Loucy (cell line): ENCODE data around the gene ZNF423.

Source experiments
- H2AFZ ChIP-seq: fragments of 200-600 bp; sonication (generic); 2 replicates; pipeline ENCODE4 v1.6.0; 2016; ENCODE audit warnings: antibody characterized with exemption, mild to moderate bottlenecking, low read length, moderate library complexity
- H3F3A ChIP-seq: fragments of 200-600 bp; 2 replicates; pipeline ENCODE4 v1.6.0; 2016; ENCODE audit warnings: antibody characterized with exemption, low read depth, mild to moderate bottlenecking
- H3K27me3 ChIP-seq: fragments of 200-600 bp; sonication (generic); 2 replicates; pipeline ENCODE4 v1.6.1; 2014; ENCODE audit warnings: low read length, mild to moderate bottlenecking; ENCODE audit not compliant: insufficient read depth, poor library complexity, severe bottlenecking
- H3K36me3 ChIP-seq: fragments of 200-600 bp; sonication (generic); 2 replicates; pipeline ENCODE4 v1.6.1; 2016; ENCODE audit warnings: low read length; ENCODE audit not compliant: insufficient read depth
- H3K4me1 ChIP-seq: fragments of 200-600 bp; sonication (generic); 2 replicates; pipeline ENCODE4 v1.5.1; 2014; ENCODE audit warnings: low read length, mild to moderate bottlenecking; ENCODE audit not compliant: insufficient read depth, poor library complexity, severe bottlenecking
- H3K4me2 ChIP-seq: fragments of 200-600 bp; sonication (generic); 2 replicates; pipeline ENCODE4 v1.6.0; 2014; ENCODE audit warnings: antibody characterized with exemption, low read length, low read depth, mild to moderate bottlenecking; ENCODE audit not compliant: poor library complexity, severe bottlenecking
- H3K4me3 ChIP-seq: fragments of 200-600 bp; sonication (generic); 2 replicates; pipeline ENCODE4 v1.5.1; 2014; ENCODE audit warnings: low read length, mild to moderate bottlenecking, mixed read lengths; ENCODE audit not compliant: poor library complexity, severe bottlenecking
- H3K79me2 ChIP-seq: fragments of 200-600 bp; sonication (generic); 2 replicates; pipeline ENCODE4 v1.6.1; 2014; ENCODE audit warnings: low read length; ENCODE audit not compliant: insufficient read depth
- H3K9ac ChIP-seq: fragments of 200-600 bp; sonication (generic); 2 replicates; pipeline ENCODE4 v1.6.0; 2014; ENCODE audit warnings: mild to moderate bottlenecking, low read depth, low read length, moderate library complexity; ENCODE audit not compliant: poor library complexity, severe bottlenecking
- H3K9me2 ChIP-seq: fragments of 200-600 bp; sonication (generic); replicated peaks from 2 replicates; pipeline ENCODE4 v1.6.1; 2016; ENCODE audit warnings: low read depth, low read length, mixed read lengths
- H3K9me3 ChIP-seq: fragments of 200-600 bp; sonication (generic); 2 replicates; pipeline ENCODE4 v1.6.1; 2014; ENCODE audit warnings: mild to moderate bottlenecking, antibody characterized with exemption, low read length, low read depth; ENCODE audit not compliant: insufficient read depth
- H4K20me1 ChIP-seq: fragments of 200-600 bp; sonication (generic); 2 replicates; pipeline ENCODE4 v1.6.0; 2014; ENCODE audit warnings: antibody characterized with exemption, low read length, mild to moderate bottlenecking; ENCODE audit not compliant: insufficient read depth, poor library complexity, severe bottlenecking
- EZH2phosphoT487 ChIP-seq: fragments of 200-600 bp; IDR thresholded peaks from 2 replicates; pipeline ENCODE4 v1.6.1; 2018; ENCODE audit warnings: antibody characterized with exemption, mild to moderate bottlenecking, moderate library complexity, borderline replicate concordance
- TF ChIP-seq, protein P1 (sequence below): fragments of 200-600 bp; sonication (generic); conservative IDR thresholded peaks from 2 replicates; pipeline ENCODE4 v1.5.1; 2014; ENCODE audit warnings: mild to moderate bottlenecking, antibody characterized with exemption, low read length

Gene ZNF423

DNA sequence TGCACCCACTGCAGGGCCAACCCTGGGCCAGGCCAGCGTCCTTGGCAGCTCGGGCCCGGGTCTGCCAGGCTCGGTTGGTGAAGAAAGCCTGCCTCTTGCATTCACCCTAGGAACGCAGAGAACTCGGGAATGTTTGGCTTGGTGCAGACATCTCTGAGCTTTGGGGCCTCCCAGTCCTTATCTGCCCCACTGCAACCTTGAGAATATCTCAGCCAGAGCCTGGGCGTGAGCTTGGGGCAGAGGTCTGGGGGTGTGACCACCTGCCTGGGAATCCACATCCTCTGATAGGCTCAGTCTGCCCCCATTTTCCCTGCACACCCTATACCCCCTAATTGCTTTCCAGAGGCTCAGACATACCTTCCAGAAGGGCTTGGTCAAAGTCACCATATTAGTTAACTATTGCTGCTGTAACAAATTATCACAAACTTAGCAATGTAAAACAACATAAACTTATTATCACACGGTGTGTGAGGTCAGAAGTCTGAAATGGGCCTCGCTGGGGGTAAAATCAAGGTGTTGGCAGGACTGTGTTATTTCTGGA, 30.7 kb upstream of the ZNF423 start:
- Histone ChIP-seq H2AFZ (no peak overlapping the region), H3K36me3 (no peaks in the 10 kb centered on the region), H3F3A (no peaks in the 10 kb centered on the region), H3K9me2 (no peaks in the 10 kb centered on the region), H4K20me1 (no peaks in the 10 kb centered on the region), H3K79me2 (no peaks in the 10 kb centered on the region), H3K9me3 (no peaks in the 10 kb centered on the region), H3K9ac (no peak overlapping the region), H3K4me2 (no peak overlapping the region), H3K27me3 (no peaks in the 10 kb centered on the region), H3K4me3 (no peak overlapping the region), H3K4me1 (no peaks in the 10 kb centered on the region)
- TF ChIP-seq, protein P1, sequence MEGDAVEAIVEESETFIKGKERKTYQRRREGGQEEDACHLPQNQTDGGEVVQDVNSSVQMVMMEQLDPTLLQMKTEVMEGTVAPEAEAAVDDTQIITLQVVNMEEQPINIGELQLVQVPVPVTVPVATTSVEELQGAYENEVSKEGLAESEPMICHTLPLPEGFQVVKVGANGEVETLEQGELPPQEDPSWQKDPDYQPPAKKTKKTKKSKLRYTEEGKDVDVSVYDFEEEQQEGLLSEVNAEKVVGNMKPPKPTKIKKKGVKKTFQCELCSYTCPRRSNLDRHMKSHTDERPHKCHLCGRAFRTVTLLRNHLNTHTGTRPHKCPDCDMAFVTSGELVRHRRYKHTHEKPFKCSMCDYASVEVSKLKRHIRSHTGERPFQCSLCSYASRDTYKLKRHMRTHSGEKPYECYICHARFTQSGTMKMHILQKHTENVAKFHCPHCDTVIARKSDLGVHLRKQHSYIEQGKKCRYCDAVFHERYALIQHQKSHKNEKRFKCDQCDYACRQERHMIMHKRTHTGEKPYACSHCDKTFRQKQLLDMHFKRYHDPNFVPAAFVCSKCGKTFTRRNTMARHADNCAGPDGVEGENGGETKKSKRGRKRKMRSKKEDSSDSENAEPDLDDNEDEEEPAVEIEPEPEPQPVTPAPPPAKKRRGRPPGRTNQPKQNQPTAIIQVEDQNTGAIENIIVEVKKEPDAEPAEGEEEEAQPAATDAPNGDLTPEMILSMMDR, result no peak
- TF ChIP-seq EZH2phosphoT487, result no peak

DNA sequence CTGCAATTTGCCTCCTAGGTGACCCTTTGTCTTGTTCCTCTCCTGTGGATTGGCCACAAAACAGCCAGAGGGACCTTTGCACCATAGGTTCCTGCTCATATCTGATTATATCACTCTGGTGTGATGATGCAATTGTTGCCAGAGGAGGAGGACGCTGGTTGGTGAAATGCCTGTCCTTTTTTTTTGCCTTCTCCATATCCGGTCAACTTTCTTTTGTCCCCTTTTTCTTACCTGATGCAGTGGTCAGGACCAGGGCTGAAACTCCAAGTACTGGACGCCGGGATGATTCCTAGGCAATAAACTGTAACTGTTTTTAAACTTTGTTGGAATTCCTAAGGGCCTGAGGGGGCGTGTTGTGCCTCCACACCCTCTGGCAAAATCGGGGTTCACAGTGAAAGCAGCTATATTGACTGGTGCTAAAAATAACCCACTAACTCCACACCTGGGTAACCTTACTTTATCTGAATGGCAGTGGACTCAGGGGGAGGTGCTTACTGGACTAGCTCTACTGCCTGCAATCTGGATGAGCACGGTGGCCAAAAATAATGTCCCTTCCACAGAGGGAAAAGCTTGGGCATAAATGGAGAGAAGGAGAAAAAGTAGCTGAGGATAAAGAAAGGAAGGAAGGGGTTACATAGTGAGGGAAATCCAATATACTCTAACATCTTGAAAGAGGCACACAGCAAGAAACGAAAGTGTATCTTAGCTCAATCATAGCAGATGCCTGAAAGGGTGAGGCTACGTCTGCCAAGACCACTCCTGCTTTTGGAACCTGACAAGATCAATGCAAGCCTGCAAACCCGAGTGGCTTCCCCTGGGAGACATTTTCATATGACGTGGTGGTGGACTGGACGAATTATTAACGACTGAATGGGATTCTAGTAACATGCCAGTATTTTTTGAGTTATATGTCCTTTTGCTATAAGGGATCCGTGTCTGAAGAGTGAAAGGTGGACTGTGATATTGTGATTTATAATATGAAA, 28.4 kb upstream of the ZNF423 start:
- H3F3A ChIP-seq, result no peaks in the 10 kb centered on the region
- H3K27me3 ChIP-seq, result no peaks in the 10 kb centered on the region
- no peaks in the 10 kb centered on the region for H3K79me2 ChIP-seq
- no peaks in the 10 kb centered on the region for H3K36me3 ChIP-seq
- no peak overlapping the region for H2AFZ ChIP-seq
- no peak overlapping the region for H3K4me3 ChIP-seq
- H3K4me1 ChIP-seq, result no peaks in the 10 kb centered on the region
- no peak overlapping the region for H3K4me2 ChIP-seq
- TF ChIP-seq EZH2phosphoT487, result no peak
- TF ChIP-seq, protein P1, result no peak
- no peak overlapping the region for H3K9ac ChIP-seq
- H4K20me1 ChIP-seq, result no peaks in the 10 kb centered on the region
- H3K9me3 ChIP-seq, result no peaks in the 10 kb centered on the region
- no peaks in the 10 kb centered on the region for H3K9me2 ChIP-seq

DNA sequence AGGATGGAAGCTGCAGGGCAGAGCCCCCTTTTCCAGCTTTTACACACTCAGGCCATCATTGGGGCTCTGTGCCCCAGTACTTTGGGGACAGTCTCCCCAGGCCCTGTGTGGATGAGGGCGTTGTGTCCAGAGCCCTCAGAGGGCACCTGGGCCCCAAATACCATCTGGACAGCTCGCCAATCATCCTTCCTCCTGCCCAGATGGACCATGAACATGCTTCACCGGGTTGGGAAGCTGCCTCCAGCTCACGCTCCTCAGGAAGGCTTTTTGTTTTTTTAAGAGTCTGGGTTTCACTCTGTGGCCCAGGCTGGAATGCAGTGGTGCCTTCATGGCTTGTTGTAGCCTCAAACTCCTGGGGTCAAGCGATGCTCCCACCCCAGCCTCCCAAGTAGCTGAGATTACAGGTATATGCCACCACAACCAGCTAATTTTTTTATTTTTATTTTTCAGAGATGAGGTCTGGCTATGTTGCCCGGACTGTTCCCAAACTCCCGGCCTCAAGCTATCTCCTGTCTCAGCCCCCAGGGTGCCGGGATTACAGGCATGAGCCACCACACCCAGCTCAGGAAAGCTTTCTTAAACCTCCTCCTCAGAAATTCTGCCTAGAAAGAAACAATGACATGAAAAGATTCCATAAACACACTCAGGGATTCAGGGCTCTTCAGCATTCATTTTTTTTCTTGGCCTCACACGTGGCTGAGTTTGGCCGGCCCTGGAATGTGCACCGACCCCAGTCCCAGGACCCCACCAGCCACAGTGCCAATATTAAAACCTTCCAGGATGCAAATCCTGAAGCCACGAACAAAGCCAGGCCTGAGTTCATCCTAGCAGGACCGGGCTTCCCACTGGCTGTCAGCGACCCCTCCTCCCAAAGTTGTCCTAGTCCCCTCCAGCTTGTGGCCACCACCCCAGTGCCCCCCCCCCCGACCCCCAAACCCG, 27.4 kb upstream of the ZNF423 start:
- H3K4me2 ChIP-seq, result no peak overlapping the region
- H3K4me3 ChIP-seq, result no peak overlapping the region
- no peaks in the 10 kb centered on the region for H4K20me1 ChIP-seq
- no peaks in the 10 kb centered on the region for H3K9me3 ChIP-seq
- H3K79me2 ChIP-seq, result no peaks in the 10 kb centered on the region
- no peaks in the 10 kb centered on the region for H3F3A ChIP-seq
- no peaks in the 10 kb centered on the region for H3K36me3 ChIP-seq
- no peak for TF ChIP-seq EZH2phosphoT487
- TF ChIP-seq, protein P1, result no peak
- no peaks in the 10 kb centered on the region for H3K4me1 ChIP-seq
- H3K9me2 ChIP-seq, result no peaks in the 10 kb centered on the region
- H3K27me3 ChIP-seq, result no peaks in the 10 kb centered on the region
- no peak overlapping the region for H3K9ac ChIP-seq
- no peak overlapping the region for H2AFZ ChIP-seq
